Psoas muscle (tissue), 8 donors: ENCODE data around the gene ZC3H11A. TPM values are rescaled to one million over a fixed set of nuclear protein-coding genes. Genes with fewer than 3 reads are reported as not detected.

Source experiments
- ATAC-seq, 4 donors: fragments of 200-7000 bp; cut with Tn5 transposase; one replicate each; pipeline ENCODE4 v1.9.1; 2020; ENCODE audit warnings: moderate library complexity in 3 of 4, mild to moderate bottlenecking in 2 of 4
- DNase-seq, 2 donors: peaks; one replicate each; pipeline ENCODE4 v3.0.0-alpha.2; 2020
- H3K27ac ChIP-seq: fragments of 200-600 bp; one replicate; pipeline ENCODE4 v1.8.0; 2022
- H3K27me3 ChIP-seq, 3 donors: fragments of 200-600 bp in 1 of 3; one replicate each; pipeline versions ENCODE4 v1.6.1 to v1.8.0; 2013 to 2022; ENCODE audit warnings: low read length in 2 of 3, mild to moderate bottlenecking in 2 of 3, moderate library complexity in 1 of 3; ENCODE audit not compliant: insufficient read depth in 3 of 3
- H3K36me3 ChIP-seq, 2 donors: fragments of 200-600 bp in 1 of 2; one replicate each; pipeline versions ENCODE4 v1.6.1 to v1.8.0; 2013 to 2022; ENCODE audit warnings: low read depth in 1 of 2, mild to moderate bottlenecking in 1 of 2, moderate library complexity in 1 of 2; ENCODE audit not compliant: insufficient read depth in 1 of 2
- H3K4me1 ChIP-seq: fragments of 200-600 bp; one replicate; pipeline ENCODE4 v1.8.0; 2022
- H3K4me3 ChIP-seq: fragments of 200-600 bp; one replicate; pipeline ENCODE4 v1.8.0; 2022; ENCODE audit warnings: mild to moderate bottlenecking
- H3K9me3 ChIP-seq: fragments of 200-600 bp; one replicate; pipeline ENCODE4 v1.8.0; 2022
- CTCF ChIP-seq: fragments of 200-600 bp; IDR thresholded peaks from one replicate; pipeline ENCODE4 v1.8.0; 2022; ENCODE audit warnings: antibody characterized with exemption
- WGBS, 3 donors: extraction: QIAGEN DNeasy Blood & Tissue Kit; methylation state at CpG; one replicate each; pipeline versions ENCODE4 v1.1.6 to v1.1.7; 2013; 5-methylcytosine and 5-hydroxymethylcytosine counted together
- intact Hi-C, 2 donors: fragments of 100-400 bp; cut with DNase I; formaldehyde crosslinking; loops; one replicate each; pipeline versions ENCODE4 v1.11.0 to v1.14.2; 2022
- polyA plus RNA-seq, 3 donors: library from polyadenylated mRNA; stranded (reverse); fragments of 200-250 nt; gene quantifications; one replicate each; pipeline ENCODE4 v1.2.3, GENCODE V29; 2013
- total RNA-seq, 4 donors: library from RNA; stranded (reverse); fragmentation: NEBNext Ultra II Directional in 2 of 4; extraction: Animal tissue kit (Norgen Biotek cat#: 25700) in 2 of 4; gene quantifications; one replicate each; pipeline versions ENCODE4 v1.2.1 to v1.2.4, GENCODE V29; 2021 to 2023
- donor health status: healthy with polysubstance abuse.
- donor health status: DM: no; HTN: no; CAD: no; lungs with moderate emphysema.
- donor health status: Bipolar disorder and iron deficiency.
- donor health status: healthy.
- donor health status: DM: yes; HTN: yes; CAD: no.
- donor health status: DM: no; HTN: no; CAD: no.
- donor health status: DM: no; HTN: no; CAD: no.
- donor health status: DM: yes; HTN: yes; CAD: no.

The ZC3H11A gene
- total and polyA plus RNA-seq, 7 donors: 33.5 to 79.9 (median 48.5) TPM

GRCh38 chr1:203813581-203814341, 18.3 kb downstream of the ZC3H11A start:
- Histone ChIP-seq H3K4me3 (no peak overlapping the region), H3K27ac (no peak overlapping the region), H3K9me3 (no peaks in the 10 kb centered on the region), H3K27me3 (no peaks in the 10 kb centered on the region), H3K4me1 (peaks cover 9% of the 10 kb centered on the region), H3K36me3 (peaks cover 6 to 77% of the 10 kb centered on the region in 2 donors)
- no peak for DNase-seq
- intact Hi-C loops: no loop called here
- no peak for TF ChIP-seq CTCF
- peak in 2 of 4 donors; percentile 35 to 41 for ATAC-seq
- 96 to 100% (median 97%) methylated on average over 2 of the region's 2 CpGs for WGBS, 3 donors

DNA sequence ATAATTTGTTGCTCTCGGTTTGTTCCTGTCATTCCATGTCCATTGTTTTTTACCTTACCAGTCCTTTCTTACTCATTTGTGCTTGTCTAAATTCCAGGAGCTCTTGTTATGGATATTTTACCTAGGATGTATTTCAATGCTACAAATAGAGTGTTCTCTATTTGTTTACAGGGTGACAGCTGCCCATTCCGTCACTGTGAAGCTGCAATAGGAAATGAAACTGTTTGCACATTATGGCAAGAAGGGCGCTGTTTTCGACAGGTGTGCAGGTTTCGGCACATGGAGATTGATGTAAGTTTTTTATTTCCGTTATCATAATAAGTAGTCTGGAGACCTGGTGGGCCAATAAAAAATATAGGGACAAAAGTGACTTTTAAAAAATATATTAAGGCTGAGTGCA, 23.0 kb downstream of the ZC3H11A start:
- no peak overlapping the region for H3K27ac ChIP-seq
- TF ChIP-seq CTCF: no peak
- no peak for DNase-seq
- WGBS, 3 donors: 73 to 87% (median 80%) methylated on average over 6 of the region's 6 CpGs
- intact Hi-C loops: no loop called here
- ATAC-seq: peak in 1 of 4 donors; percentile 14
- H3K9me3 ChIP-seq: no peaks in the 10 kb centered on the region
- no peaks in the 10 kb centered on the region for H3K27me3 ChIP-seq
- no peak overlapping the region for H3K4me3 ChIP-seq
- H3K36me3 ChIP-seq: peaks cover 8 to 99% of the 10 kb centered on the region in 2 donors
- H3K4me1 ChIP-seq: peaks cover 16% of the 10 kb centered on the region

GRCh38 chr1:203823306-203823705, 27.9 kb downstream of the ZC3H11A start:
- peaks cover 20% of the 10 kb centered on the region for H3K4me1 ChIP-seq
- 65 to 74% (median 66%) methylated on average over 1 of the region's 1 CpG for WGBS, 3 donors
- no peak overlapping the region for H3K4me3 ChIP-seq
- no peak for DNase-seq
- ATAC-seq: no peak
- intact Hi-C loops: no loop called here
- peaks cover 6 to 90% of the 10 kb centered on the region in 2 donors for H3K36me3 ChIP-seq
- no peaks in the 10 kb centered on the region for H3K27me3 ChIP-seq
- H3K9me3 ChIP-seq: no peaks in the 10 kb centered on the region
- H3K27ac ChIP-seq: no peak overlapping the region
- TF ChIP-seq CTCF: no peak

DNA sequence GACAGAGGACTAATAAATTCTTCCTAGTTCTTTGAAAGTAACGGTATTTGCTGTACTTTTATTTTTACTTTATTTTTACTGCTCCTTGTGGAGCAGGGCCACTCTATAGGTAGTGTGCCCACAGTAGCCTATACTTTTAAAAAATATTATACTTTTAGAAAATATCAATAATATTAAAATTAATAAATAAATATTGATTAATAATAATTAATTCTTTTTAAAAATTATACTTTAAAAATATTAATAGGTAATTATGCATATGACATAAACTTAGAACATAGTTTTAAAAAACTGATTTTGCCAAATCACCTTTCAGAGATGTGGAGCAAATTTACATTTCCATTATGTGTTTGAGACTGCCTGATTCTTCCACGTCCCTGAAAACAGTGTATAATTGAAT, 30.8 kb downstream of the ZC3H11A start:
- Histone ChIP-seq H3K27me3 (no peaks in the 10 kb centered on the region), H3K9me3 (no peaks in the 10 kb centered on the region), H3K4me3 (no peak overlapping the region), H3K36me3 (peaks cover 6 to 90% of the 10 kb centered on the region in 2 donors), H3K27ac (no peak overlapping the region), H3K4me1 (peaks cover 16% of the 10 kb centered on the region)
- intact Hi-C loops: no loop called here
- 92 to 94% (median 93%) methylated on average over 2 of the region's 2 CpGs for WGBS, 3 donors
- TF ChIP-seq CTCF: no peak
- ATAC-seq (no peak), DNase-seq (no peak)

DNA sequence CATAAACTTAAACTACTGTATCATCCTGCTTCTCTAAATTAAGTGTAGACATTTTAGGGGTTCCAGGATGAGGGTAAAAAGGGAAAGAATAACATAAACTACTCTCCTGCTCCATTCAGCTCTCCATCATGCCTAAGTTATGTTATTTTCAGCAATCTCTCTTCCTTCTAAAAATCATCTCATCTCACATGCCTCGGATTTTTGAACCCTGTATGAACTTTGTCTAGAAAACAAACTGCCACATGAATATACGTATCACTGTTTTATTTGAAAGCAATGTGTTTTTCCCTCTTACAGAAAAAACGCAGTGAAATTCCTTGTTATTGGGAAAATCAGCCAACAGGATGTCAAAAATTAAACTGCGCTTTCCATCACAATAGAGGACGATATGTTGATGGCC, 32.6 kb downstream of the ZC3H11A start:
- Histone ChIP-seq H3K27ac (no peak overlapping the region), H3K36me3 (peaks cover 2 to 90% of the 10 kb centered on the region in 2 donors), H3K4me1 (peaks cover 10% of the 10 kb centered on the region), H3K4me3 (no peak overlapping the region), H3K9me3 (no peaks in the 10 kb centered on the region), H3K27me3 (no peaks in the 10 kb centered on the region)
- intact Hi-C loops: no loop called here
- 88 to 91% (median 90%) methylated on average over 5 of the region's 5 CpGs for whole genome bisulfite sequencing, 3 donors
- TF ChIP-seq CTCF: no peak
- ATAC-seq (no peak), DNase-seq (no peak)
